WTC11 (cell line): ENCODE measurements around the gene TRIM22.
"Not testable (repeated sequence)": the region's sequence is repeated elsewhere in the genome, so short reads cannot be mapped to it uniquely, and the experiment has no call there.

Experiments used
- ATF1 ChIP-seq: sonication (generic); formaldehyde crosslinking; IDR thresholded peaks from 2 replicates; pipeline ENCODE4 v1.8.1; 2023; ENCODE audit warnings: mild to moderate bottlenecking, moderate library complexity, missing genetic modification reagents
- ATF3 ChIP-seq: sonication (generic); formaldehyde crosslinking; conservative IDR thresholded peaks from 2 replicates; pipeline ENCODE4 v1.8.1; 2022; ENCODE audit warnings: mild to moderate bottlenecking, missing genetic modification reagents
- CREB1 ChIP-seq: sonication (generic); formaldehyde crosslinking; IDR thresholded peaks from 2 replicates; pipeline ENCODE4 v1.8.0; 2023; ENCODE audit warnings: mild to moderate bottlenecking, missing genetic modification reagents
- CTCF ChIP-seq: fragments of 200-600 bp; IDR thresholded peaks from 2 replicates; pipeline ENCODE4 v1.8.0; 2022; ENCODE audit warnings: antibody characterized with exemption
- EMX1 ChIP-seq: fragments of 250-450 bp; sonication (Bioruptor Pico); IDR thresholded peaks from 2 replicates; pipeline ENCODE4 v1.8.0; 2021; ENCODE audit warnings: mild to moderate bottlenecking
- KAT7 ChIP-seq: sonication (generic); formaldehyde crosslinking; IDR thresholded peaks from 2 replicates; pipeline ENCODE4 v1.8.1; 2023; ENCODE audit warnings: missing genetic modification reagents, mild to moderate bottlenecking, borderline replicate concordance
- SP1 ChIP-seq: sonication (generic); formaldehyde crosslinking; conservative IDR thresholded peaks from 2 replicates; pipeline ENCODE4 v1.8.1; 2022; ENCODE audit warnings: missing genetic modification reagents
- TCF7 ChIP-seq: sonication (generic); formaldehyde crosslinking; IDR thresholded peaks from 2 replicates; pipeline ENCODE4 v1.8.0; 2022; ENCODE audit warnings: mild to moderate bottlenecking, low read depth, missing genetic modification reagents, moderate library complexity
- ZNF219 ChIP-seq: sonication (generic); formaldehyde crosslinking; IDR thresholded peaks from 2 replicates; pipeline ENCODE4 v1.8.0; 2023; ENCODE audit warnings: missing genetic modification reagents, mild to moderate bottlenecking, borderline replicate concordance

- TF ChIP-seq EMX1 (CRISPR knock-in tag); KAT7 (CRISPR knock-in tag); CREB1 (CRISPR knock-in tag); SP1 (CRISPR knock-in tag); ATF1 (CRISPR knock-in tag); ATF3 (CRISPR knock-in tag); ZNF219; CTCF; TCF7: not testable (repeated sequence)
Measured at GRCh38 chr11:5691238-5691963, 1.8 kb downstream of the TRIM22 start.
